Suprapubic skin (tissue), 4 donors: ENCODE results near the gene FHIP1A. TPM values are rescaled to one million over a fixed set of nuclear protein-coding genes. Genes with fewer than 3 reads are reported as not detected.

Experiments
- DNase-seq, 2 donors: peaks; one replicate each; pipeline ENCODE4 v3.0.0-alpha.2; 2019; ENCODE audit warnings: low spot score in 2 of 2
- H3K27ac ChIP-seq: fragments of 200-600 bp; sonication (generic); one replicate; pipeline ENCODE4 v1.5.1; 2019
- H3K27me3 ChIP-seq: fragments of 200-600 bp; sonication (generic); one replicate; pipeline ENCODE4 v1.5.1; 2019
- H3K36me3 ChIP-seq: fragments of 200-600 bp; sonication (generic); one replicate; pipeline ENCODE4 v1.5.1; 2019
- H3K4me1 ChIP-seq: fragments of 200-600 bp; sonication (generic); one replicate; pipeline ENCODE4 v1.5.1; 2019
- H3K4me3 ChIP-seq: fragments of 200-600 bp; sonication (generic); one replicate; pipeline ENCODE4 v1.5.1; 2019; ENCODE audit warnings: mild to moderate bottlenecking
- H3K9me3 ChIP-seq: fragments of 200-600 bp; sonication (generic); one replicate; pipeline ENCODE4 v1.5.1; 2019
- CTCF ChIP-seq, 2 donors: fragments of 200-600 bp in 1 of 2; fragments of 450-650 bp in 1 of 2; sonication (generic) in 1 of 2; IDR thresholded peaks; one replicate each; pipeline ENCODE4 v1.5.1; 2016 to 2019; ENCODE audit warnings: antibody characterized with exemption in 2 of 2, mild to moderate bottlenecking in 1 of 2, moderate library complexity in 1 of 2
- EP300 ChIP-seq: sonication (generic); formaldehyde crosslinking; IDR thresholded peaks from one replicate; pipeline ENCODE4 v1.6.1; 2017; ENCODE audit warnings: antibody characterized with exemption
- POLR2A ChIP-seq, 2 donors: fragments of 450-650 bp; IDR thresholded peaks; one replicate each; pipeline ENCODE4 v1.6.1; 2017; ENCODE audit warnings: antibody characterized with exemption in 2 of 2, mild to moderate bottlenecking in 2 of 2, moderate library complexity in 2 of 2
- POLR2AphosphoS5 ChIP-seq, 3 donors: sonication (generic); formaldehyde crosslinking; IDR thresholded peaks; one replicate each; pipeline ENCODE4 v1.6.1; 2017; ENCODE audit warnings: antibody characterized with exemption in 3 of 3
- WGBS: methylation state at CpG from one replicate; pipeline ENCODE4 v1.1.5; 2018; 5-methylcytosine and 5-hydroxymethylcytosine counted together
- total RNA-seq, 4 donors: library from RNA; depleted of rRNA; stranded (reverse); fragments of >200 nt; gene quantifications; one replicate each; pipeline ENCODE4 v1.1.0, GENCODE V29; 2016

FHIP1A gene
- total RNA-seq, 4 donors from 2014 or later = 90.3 to 105 (median 101) TPM

- 87% methylated on average over 5 of the region's 5 CpGs for WGBS
- Histone ChIP-seq H3K4me1 (peaks cover 20% of the 10 kb centered on the region), H3K9me3 (no peaks in the 10 kb centered on the region), H3K4me3 (no peak overlapping the region), H3K27me3 (no peaks in the 10 kb centered on the region), H3K36me3 (no peaks in the 10 kb centered on the region), H3K27ac (no peak overlapping the region)
- no peak for DNase-seq
- TF ChIP-seq EP300 (no peak), CTCF (IDR thresholded peaks at IDR 0.05) (no peak), POLR2A (IDR thresholded peaks at IDR 0.05) (no peak), POLR2AphosphoS5 (IDR thresholded peaks at IDR 0.05) (no peak)
Observed at GRCh38 chr4:151454513-151454912, 45.5 kb downstream of the FHIP1A start.

GRCh38 chr4:151455212-151455611, 46.2 kb downstream of the FHIP1A start:
- Histone ChIP-seq H3K27me3 (no peaks in the 10 kb centered on the region), H3K27ac (no peak overlapping the region), H3K36me3 (no peaks in the 10 kb centered on the region), H3K4me3 (no peak overlapping the region), H3K4me1 (peaks cover 26% of the 10 kb centered on the region), H3K9me3 (no peaks in the 10 kb centered on the region)
- TF ChIP-seq POLR2A (IDR thresholded peaks at IDR 0.05) (no peak), POLR2AphosphoS5 (IDR thresholded peaks at IDR 0.05) (no peak), CTCF (IDR thresholded peaks at IDR 0.05) (no peak), EP300 (no peak)
- DNase-seq = no peak
- WGBS = 68% methylated on average over 1 of the region's 1 CpG

GRCh38 chr4:151458148-151458547, 49.2 kb downstream of the FHIP1A start:
- no peak overlapping the region for H3K27ac ChIP-seq
- 87% methylated on average over 1 of the region's 1 CpG for WGBS
- H3K4me1 ChIP-seq = peaks cover 32% of the 10 kb centered on the region
- no peak for TF ChIP-seq POLR2AphosphoS5 (IDR thresholded peaks at IDR 0.05)
- no peak for TF ChIP-seq POLR2A (IDR thresholded peaks at IDR 0.05)
- TF ChIP-seq EP300 = no peak
- no peak for TF ChIP-seq CTCF (IDR thresholded peaks at IDR 0.05)
- no peak for DNase-seq
- no peak overlapping the region for H3K4me3 ChIP-seq
- H3K9me3 ChIP-seq = no peaks in the 10 kb centered on the region
- H3K36me3 ChIP-seq = no peaks in the 10 kb centered on the region
- no peaks in the 10 kb centered on the region for H3K27me3 ChIP-seq

Other genes starting within 250 kb of the FHIP1A start
- not detected for gene PRSS48, start 132.0 kb upstream of the FHIP1A start, total RNA-seq
- gene SH3D19, start 83.6 kb upstream of the FHIP1A start, total RNA-seq = 100 to 1,000 TPM in 1 of 4 donors, 10 to 100 TPM in 3; 54.4 to 148 (median 79.1) TPM